Glutamatergic neuron (in vitro differentiated cells): Measurements from ENCODE around the gene PLEKHA7. TPM values are rescaled to one million over a fixed set of nuclear protein-coding genes. Genes with fewer than 3 reads are reported as not detected.

Experiments
- DNase-seq: peaks from one replicate; pipeline ENCODE4 v3.0.0; 2022
- H3K27ac Mint-ChIP-seq: one replicate; pipeline ENCODE4 v1.8.0; 2020; ENCODE audit warnings: mild to moderate bottlenecking, mixed read lengths, inconsistent platforms; ENCODE audit not compliant: unreplicated experiment
- H3K27me3 Mint-ChIP-seq: one replicate; pipeline ENCODE4 v1.8.0; 2020; ENCODE audit warnings: mild to moderate bottlenecking, moderate library complexity, mixed read lengths, inconsistent platforms; ENCODE audit not compliant: unreplicated experiment
- H3K36me3 Mint-ChIP-seq: one replicate; pipeline ENCODE4 v1.8.0; 2020; ENCODE audit warnings: mild to moderate bottlenecking, mixed read lengths, inconsistent platforms; ENCODE audit not compliant: unreplicated experiment
- H3K4me1 Mint-ChIP-seq: one replicate; pipeline ENCODE4 v1.8.0; 2020; ENCODE audit warnings: mild to moderate bottlenecking, low read depth, mixed read lengths, inconsistent platforms; ENCODE audit not compliant: unreplicated experiment
- H3K4me3 Mint-ChIP-seq: one replicate; pipeline ENCODE4 v1.8.0; 2020; ENCODE audit warnings: mild to moderate bottlenecking, mixed read lengths, inconsistent platforms; ENCODE audit not compliant: unreplicated experiment
- H3K9me3 Mint-ChIP-seq: one replicate; pipeline ENCODE4 v1.8.0; 2020; ENCODE audit warnings: mild to moderate bottlenecking, moderate library complexity, mixed read lengths, inconsistent platforms; ENCODE audit not compliant: unreplicated experiment
- CTCF ChIP-seq: fragments of 200-600 bp; sonication (generic); IDR thresholded peaks from one replicate; pipeline ENCODE4 v1.5.0; 2021; ENCODE audit not compliant: partially characterized antibody, unreplicated experiment
- total RNA-seq: library from RNA; stranded (reverse); fragmentation: NEBNext Ultra II Directional; extraction: Animal tissue kit (Norgen Biotek cat#: 25700); gene quantifications from one replicate; pipeline ENCODE4 v1.2.1, GENCODE V29; 2021; ENCODE audit not compliant: unreplicated experiment

PLEKHA7 gene
- total RNA-seq, 1 donor from 2014 or later = 5.7 TPM

DNA sequence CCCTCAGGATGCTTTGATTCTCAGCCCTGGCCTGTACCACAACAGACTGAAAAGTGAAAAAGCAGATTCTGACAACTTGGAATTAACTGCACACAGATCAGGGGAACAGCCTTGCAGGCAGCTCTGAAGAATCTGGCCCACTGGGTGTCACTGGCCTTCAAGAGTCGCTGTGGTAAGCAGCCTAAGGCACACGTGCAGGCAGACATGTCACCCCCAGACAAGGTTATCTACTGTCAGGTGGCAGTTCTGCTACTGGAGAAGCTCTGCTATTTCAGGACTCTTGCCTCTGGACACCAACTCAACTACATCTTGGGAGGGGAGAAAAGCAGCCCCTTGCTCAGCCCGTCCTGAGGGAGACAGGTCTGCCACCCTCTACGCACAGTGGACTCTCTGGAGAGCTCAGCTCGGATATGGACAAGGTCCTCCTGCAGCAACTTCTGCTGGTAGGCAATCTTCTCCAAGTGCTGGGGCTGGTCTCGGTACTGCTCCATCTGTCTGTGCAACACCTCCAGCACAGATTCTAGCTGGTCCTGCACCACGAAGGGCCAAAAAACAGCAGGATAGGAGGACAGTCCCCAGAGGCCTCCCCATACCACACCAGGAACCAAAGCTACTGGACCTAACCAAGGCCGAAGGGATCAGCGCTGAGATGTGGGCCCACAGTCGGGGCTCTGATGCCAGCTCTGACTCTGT is 212.8 kb downstream of the PLEKHA7 start:
- peaks cover 2% of the 10 kb centered on the region for H3K9me3 Mint-ChIP-seq
- no peak overlapping the region for H3K27ac Mint-ChIP-seq
- TF ChIP-seq CTCF = no peak
- H3K27me3 Mint-ChIP-seq = no peaks in the 10 kb centered on the region
- no peak overlapping the region for H3K4me3 Mint-ChIP-seq
- no peak for DNase-seq
- no peaks in the 10 kb centered on the region for H3K4me1 Mint-ChIP-seq
- H3K36me3 Mint-ChIP-seq = no peaks in the 10 kb centered on the region

DNA sequence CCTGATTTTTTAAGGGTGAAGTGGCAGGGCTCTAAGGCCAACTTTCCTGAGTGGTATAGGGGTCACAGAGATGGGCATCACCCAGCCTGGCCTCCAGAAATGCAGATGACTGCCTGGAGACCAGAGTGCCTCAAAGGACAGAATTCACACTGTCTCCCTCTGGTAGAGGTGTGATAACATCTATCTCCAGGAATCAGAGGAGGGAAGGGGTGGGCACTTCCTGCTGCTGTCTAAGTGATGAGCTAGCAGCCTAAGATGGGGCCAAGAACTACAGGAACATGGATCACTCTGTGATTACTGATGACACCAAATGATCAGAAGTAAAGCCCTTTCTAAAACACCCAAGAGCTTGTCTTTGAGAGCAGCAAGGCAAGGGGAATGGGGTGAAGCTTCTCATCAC is 213.8 kb downstream of the PLEKHA7 start:
- H3K4me3 Mint-ChIP-seq = no peak overlapping the region
- no peaks in the 10 kb centered on the region for H3K36me3 Mint-ChIP-seq
- no peak overlapping the region for H3K27ac Mint-ChIP-seq
- no peak for DNase-seq
- peaks cover 2% of the 10 kb centered on the region for H3K9me3 Mint-ChIP-seq
- no peaks in the 10 kb centered on the region for H3K4me1 Mint-ChIP-seq
- no peak for TF ChIP-seq CTCF
- H3K27me3 Mint-ChIP-seq = no peaks in the 10 kb centered on the region

GRCh38 chr11:16799890-16800289 is 214.3 kb downstream of the PLEKHA7 start:
- no peak for TF ChIP-seq CTCF
- no peak for DNase-seq
- no peak overlapping the region for H3K4me3 Mint-ChIP-seq
- no peaks in the 10 kb centered on the region for H3K27me3 Mint-ChIP-seq
- H3K9me3 Mint-ChIP-seq = peaks cover 2% of the 10 kb centered on the region
- H3K36me3 Mint-ChIP-seq = no peaks in the 10 kb centered on the region
- no peak overlapping the region for H3K27ac Mint-ChIP-seq
- no peaks in the 10 kb centered on the region for H3K4me1 Mint-ChIP-seq

DNA sequence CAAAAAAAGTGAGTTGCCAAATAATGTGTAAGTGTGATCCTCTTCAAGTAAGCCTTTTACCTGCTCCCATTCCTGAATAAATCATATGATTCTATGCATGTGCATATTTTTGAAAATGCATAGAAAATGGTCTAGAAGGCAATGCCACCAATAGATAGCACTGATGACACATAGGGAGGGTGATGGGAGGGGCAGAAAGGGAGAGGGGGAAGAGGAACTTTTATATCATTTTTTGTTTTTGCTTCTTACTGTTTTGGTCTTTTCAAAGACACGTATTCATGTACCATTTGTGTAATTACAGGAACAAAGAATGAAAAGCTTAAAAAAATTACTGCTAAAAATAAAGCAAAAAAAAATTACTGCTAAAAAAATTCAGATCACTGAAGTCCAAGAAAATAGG is 215.0 kb downstream of the PLEKHA7 start:
- no peaks in the 10 kb centered on the region for H3K27me3 Mint-ChIP-seq
- H3K9me3 Mint-ChIP-seq = peaks cover 2% of the 10 kb centered on the region
- no peak overlapping the region for H3K4me3 Mint-ChIP-seq
- H3K27ac Mint-ChIP-seq = no peak overlapping the region
- no peaks in the 10 kb centered on the region for H3K36me3 Mint-ChIP-seq
- TF ChIP-seq CTCF = no peak
- H3K4me1 Mint-ChIP-seq = no peaks in the 10 kb centered on the region
- no peak for DNase-seq

DNA sequence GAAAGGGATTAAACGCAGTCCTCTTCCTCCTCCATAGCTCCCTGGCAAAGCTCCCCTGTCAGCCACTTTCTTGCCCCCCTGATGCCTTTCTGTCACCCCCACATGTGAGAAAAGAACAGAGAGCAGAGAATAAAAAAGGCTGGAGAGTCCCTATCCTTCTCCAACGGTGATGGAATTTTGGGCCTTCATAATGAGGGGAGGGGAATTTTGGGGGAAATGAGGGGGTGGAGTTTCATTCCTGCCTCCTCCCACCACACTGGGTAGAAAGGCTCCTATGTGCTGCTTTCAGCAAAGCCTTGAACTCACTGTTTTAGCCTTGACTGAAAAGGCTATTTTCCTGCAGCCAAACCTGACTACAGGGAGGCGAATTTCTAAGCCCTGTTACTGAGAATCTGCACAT is 216.4 kb downstream of the PLEKHA7 start:
- Mint-ChIP-seq H3K36me3 (no peaks in the 10 kb centered on the region), H3K4me1 (no peaks in the 10 kb centered on the region), H3K27me3 (peaks cover 2% of the 10 kb centered on the region), H3K27ac (no peak overlapping the region), H3K9me3 (peaks cover 2% of the 10 kb centered on the region), H3K4me3 (no peak overlapping the region)
- no peak for DNase-seq
- TF ChIP-seq CTCF = no peak
